Activated CD4-positive, alpha-beta T cell treated with anti-CD3 and anti-CD28 coated beads for 24 hours (primary cell): ENCODE results near the gene MRPS10.
"Not testable (repeated sequence)": the region's sequence is repeated elsewhere in the genome, so short reads cannot be mapped to it uniquely, and the experiment has no call there.

Experiments used
- DNase-seq, 2 donors: peaks; one replicate each; pipeline ENCODE4 v3.0.0-alpha.2; 2020; ENCODE audit warnings: low read depth in 2 of 2

MRPS10 gene

DNA sequence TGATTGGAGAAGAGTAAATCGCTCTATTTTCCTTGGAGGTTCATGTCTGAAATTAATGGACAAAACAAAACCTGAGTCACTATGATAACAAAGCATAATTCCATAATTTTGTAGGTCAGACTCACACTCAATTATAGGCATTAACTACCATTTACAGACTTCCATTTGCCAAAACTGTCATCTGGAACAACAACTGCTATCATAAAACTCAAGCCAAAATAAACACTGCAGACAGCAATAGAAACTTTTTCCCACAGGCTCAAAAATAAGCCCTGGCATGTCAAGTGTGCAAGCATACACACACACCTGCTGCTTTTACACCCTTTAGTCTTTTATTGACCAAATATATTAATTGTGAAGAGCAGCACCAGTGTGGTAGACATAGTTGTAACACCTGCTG, 7.1 kb downstream of the MRPS10 start:
- no peak for DNase-seq

DNA sequence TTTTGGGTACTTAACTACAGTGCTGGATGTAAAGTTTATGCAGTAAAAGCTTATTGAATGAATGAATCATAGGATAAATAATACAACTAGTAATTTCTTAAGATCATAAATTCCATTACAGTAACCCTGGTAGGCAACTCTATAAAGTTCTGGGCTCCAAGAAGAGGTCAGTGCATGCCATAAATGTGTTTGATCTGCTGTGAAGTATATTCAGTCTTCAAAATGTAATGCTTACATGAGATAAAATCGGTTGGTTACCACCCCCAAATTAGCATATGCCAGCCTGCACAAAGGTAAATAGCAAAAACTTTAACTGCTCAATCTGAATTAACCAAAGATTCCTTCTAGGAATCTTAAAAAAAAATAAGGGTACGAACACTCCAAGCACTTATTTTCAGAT, 10.1 kb downstream of the MRPS10 start:
- DNase-seq = not testable (repeated sequence)

GRCh38 chr6:42204768-42205282, 12.8 kb downstream of the MRPS10 start:
- DNase-seq = no peak

GRCh38 chr6:42203183-42203582, 14.5 kb downstream of the MRPS10 start:
- no peak for DNase-seq

- DNase-seq = not testable (repeated sequence)
Observed at GRCh38 chr6:42202131-42202915, 15.3 kb downstream of the MRPS10 start.

- DNase-seq = no peak
Observed at GRCh38 chr6:42201382-42201781, 16.3 kb downstream of the MRPS10 start.

GRCh38 chr6:42200035-42200434, 17.6 kb downstream of the MRPS10 start:
- DNase-seq = no peak

DNA sequence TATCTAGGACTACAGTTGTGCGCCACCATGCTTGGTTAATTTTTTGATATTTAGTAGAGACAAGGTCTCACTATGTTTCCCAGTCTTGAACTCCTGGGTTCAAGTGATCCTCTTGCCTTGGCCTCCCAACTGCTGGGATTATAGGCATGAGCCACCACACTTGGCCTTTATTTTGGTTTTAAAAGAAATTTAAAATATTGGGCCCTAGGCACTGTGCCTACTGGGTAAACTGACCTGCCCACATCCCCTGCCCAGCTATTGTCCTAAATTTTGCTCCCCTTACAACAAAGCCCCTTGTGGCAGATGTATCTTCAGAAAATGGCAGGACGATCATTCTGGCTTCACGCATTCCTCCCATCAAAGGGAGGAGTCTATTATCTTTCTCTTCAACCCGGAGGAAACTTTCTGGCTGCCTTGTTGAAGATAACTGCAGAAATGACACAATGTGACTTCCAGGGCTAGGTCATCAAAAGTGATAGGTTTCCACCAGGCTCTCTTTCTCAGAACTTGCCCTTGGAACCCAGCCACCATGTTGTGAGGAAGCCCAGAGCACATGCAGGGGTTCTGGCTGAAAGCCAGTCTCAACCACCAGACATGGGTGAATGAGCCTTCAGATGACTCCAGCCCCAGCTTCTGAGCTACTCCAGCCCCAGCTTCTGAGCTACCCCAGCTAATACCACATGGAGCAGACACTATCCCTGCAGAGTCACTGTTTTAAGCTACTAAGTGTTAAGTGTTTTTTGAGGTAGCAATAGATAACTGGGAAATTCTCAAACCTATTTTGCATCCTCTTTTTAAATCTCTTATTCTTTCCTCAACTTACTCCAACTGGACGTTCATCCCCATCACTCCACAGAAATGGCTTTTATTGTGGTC, 18.3 kb downstream of the MRPS10 start:
- DNase-seq = no peak

GRCh38 chr6:42197555-42198362, 19.9 kb downstream of the MRPS10 start:
- DNase-seq = no peak

DNA sequence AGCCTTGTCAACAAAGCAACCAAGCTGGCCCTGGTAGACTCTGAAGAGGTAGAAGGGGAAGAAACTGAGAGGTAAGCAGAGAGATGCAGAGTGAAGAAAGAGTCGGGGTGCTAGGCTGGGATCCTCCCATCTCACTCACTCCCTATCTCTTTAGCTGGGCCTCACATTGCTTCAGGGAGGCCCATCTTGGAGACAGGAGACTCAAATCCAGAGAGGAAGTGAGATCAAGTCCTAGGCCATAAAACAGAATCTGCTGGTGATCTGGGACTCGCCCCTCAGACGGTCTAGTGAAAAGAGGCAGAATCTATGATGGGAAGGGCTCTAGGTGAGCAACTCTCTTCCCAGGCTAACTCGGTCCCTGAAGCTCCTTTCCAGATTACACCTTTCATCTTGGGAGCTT, 22.2 kb downstream of the MRPS10 start:
- no peak for DNase-seq

DNA sequence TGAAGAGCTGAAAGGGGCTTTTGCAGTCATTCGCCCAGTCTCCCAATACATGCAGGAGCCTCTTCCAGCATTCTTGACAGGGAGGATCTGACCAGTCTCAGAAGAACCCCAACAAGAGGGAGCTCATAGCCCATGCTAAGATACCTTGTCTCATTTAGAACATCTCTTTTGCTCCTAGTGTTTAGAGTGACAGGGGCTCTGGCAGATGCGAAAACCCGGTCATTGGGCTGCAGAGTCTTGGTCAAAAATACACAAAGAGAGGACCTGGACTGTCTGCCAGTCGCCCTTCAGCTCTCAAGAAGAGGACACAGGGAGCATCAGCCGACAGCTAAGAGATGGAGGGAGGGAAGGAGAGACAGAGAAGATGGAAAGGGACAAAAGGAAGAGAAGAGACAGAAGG, 23.6 kb downstream of the MRPS10 start:
- DNase-seq = no peak

DNA sequence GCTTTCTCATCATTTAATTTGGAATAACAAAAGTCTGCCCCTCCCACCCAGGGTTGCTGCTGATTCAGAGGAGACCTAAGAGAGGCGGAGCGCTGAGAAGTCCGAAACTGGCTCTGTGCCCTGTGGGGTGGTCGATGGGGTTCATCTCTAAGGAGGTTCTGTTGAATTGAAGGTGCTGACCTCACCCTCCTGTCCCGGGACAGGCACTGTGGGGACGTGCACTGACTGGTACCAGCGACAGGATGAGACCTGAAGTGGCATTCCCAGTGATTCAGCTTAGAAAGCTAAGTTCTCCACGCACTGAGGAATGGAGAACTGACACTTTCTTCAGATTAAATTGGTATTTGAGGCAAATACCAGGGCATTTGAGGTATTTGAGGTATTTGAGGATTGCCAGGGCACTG, 24.2 kb downstream of the MRPS10 start:
- DNase-seq = no peak

- not testable (repeated sequence) for DNase-seq
Observed at GRCh38 chr6:42192385-42192784, 25.3 kb downstream of the MRPS10 start.

DNA sequence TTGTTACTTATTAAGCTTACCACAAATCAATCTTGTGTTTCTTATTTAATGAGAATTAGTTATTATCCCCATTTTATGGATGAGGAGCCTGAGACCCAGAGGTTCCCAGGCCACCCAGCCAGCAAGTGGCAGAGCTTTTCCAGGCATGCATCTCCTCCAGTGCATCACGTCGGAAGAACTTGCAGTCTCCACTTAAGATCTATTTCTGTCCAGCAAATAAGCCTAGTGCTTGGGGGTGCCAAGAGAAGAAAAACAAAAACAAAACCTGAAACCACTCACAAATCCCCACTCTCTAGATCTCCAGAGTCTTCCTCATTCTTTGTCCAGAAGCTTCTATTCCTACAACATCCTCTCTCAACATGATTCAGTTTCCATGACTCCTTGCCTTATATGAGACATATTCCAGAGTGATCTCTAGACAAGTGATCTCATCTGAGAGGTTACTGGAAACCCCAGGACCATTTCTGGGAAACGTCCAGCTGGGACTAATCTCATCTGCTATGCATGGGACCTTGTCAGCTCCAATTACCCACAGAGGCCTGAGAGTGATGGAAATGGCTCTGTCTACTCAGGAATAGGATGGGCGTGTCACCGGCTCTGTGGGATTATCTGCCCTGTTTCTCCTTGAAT, 27.0 kb downstream of the MRPS10 start:
- DNase-seq = no peak

DNA sequence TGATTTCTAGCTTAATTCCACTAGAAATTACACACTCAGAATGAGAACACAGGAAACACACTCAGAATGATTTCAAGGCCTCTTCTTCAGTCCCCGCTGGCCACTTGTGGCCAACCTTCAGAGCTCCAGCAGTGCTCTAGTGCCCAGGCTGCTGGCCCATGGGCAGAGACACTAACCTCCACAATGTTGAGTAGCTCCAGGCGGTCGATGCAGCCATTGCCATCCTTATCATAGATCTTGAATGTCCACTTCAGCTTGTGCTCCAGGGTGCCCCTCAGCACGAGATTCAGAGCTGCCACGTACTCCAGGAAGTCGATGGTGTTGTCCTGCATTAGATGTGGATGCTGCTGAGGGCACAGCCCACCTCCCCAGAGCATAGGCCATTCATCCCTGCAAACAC, 29.3 kb downstream of the MRPS10 start:
- DNase-seq = no peak

- DNase-seq = no peak
Observed at GRCh38 chr6:42185597-42185996, 32.1 kb downstream of the MRPS10 start.

- DNase-seq = no peak
Observed at GRCh38 chr6:42184475-42184874, 33.2 kb downstream of the MRPS10 start.

DNA sequence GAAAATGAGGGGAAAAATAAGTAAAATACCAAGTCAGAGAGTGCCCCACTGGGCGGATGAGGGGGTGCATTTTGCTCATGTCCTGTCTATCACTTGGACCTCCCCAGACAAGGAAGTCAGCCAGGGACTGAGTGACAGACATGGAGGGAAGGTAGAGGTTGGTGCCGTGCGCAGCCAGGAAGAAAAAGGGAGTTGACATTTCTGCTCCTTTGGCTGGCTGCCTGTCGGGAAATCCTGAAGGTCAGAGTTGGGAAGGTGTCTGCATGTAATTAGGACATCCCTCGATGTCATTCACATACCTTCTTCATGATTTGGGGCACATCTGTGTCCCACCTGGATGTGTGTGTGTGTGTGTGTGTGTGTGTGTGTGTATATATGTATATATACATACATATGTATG, 35.6 kb downstream of the MRPS10 start:
- no peak for DNase-seq

- DNase-seq = no peak
Observed at GRCh38 chr6:42179945-42180313, 37.7 kb downstream of the MRPS10 start.

- no peak for DNase-seq
Observed at GRCh38 chr6:42179261-42179944, 38.3 kb downstream of the MRPS10 start.
